T-helper 9 cell (primary cell): ENCODE measurements around the gene BCL2L14.
A peak's percentile ranks its signal among the peaks of the same experiment; 100 is the strongest.

ENCODE experiments used
- DNase-seq: peaks from one replicate; pipeline ENCODE4 v3.0.0-alpha.2; 2020

BCL2L14 gene

DNA sequence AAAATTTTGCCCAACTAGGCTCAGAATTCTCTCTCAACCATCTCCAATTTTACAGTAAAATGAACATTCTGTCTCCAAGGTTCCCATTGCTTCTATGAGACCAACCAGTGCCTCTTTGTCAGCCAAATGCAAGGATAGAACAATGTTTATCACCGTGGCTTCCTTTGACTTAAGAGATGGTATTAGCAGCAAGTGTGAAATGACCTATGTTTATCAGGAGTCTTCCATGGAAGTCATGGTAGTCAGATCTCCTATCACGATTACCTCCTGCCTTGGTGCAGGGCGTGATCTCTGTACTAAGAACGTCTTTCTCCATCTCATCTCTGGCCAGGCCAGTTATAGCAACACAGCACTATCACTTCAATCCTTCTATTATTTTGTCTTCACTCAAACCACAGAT lies 6.1 kb upstream of the BCL2L14 start:
- no peak for DNase-seq

DNA sequence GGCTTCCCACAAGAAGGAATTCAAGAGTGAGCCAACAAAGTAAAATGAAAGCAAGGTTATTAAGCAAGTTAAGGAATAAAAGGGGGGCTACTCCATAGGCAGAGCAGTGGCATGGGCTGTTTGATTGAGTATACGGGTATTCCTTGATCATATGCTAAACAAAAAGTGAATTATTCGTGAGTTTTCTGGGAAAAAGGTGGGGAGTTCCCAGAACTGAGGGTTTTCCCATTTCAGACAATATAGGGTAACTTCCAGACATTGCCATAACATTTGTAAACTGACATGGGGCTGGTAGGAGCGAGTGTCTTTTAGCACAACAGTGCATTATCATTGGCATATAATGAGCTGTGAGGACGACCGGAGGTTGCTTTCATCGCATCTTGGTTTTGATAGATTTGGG lies 2.0 kb upstream of the BCL2L14 start:
- no peak for DNase-seq

DNA sequence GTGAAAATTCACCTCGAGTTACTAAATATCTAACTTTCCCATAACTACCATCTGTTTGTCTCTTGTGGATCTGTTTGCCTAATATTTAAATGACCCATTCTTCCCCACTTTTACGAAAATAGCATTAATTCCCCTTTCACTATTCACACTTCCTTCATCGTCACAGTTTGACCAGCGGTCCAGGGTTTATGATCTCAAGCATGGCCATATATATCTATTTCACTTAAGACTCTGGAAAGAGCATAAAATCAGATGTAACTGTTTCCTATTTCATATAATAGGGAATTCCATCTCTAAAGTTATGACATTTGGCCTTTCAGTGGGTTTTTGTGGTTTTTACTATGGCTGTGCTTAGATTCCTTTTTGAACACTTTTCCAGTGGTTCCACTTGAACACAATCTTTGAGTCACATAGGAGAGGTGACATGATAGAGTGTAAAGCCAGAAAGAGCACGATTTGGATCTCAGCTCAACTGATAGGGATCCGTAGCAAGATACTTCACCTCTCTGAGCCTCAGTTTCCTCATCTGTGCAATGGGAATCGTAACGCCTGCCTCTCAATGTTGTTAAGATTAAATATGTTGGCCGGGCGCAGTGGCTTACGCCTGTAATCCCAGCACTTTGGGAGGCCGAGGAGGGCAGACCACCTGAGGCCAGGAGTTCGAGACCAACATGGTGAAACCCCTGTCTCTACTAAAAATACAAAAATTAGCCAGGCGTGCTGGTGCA lies 754 bp upstream of the BCL2L14 start:
- DNase-seq = no peak

GRCh38 chr12:12072064-12072760 lies 1.5 kb downstream of the BCL2L14 start:
- DNase-seq = peak; percentile 22

DNA sequence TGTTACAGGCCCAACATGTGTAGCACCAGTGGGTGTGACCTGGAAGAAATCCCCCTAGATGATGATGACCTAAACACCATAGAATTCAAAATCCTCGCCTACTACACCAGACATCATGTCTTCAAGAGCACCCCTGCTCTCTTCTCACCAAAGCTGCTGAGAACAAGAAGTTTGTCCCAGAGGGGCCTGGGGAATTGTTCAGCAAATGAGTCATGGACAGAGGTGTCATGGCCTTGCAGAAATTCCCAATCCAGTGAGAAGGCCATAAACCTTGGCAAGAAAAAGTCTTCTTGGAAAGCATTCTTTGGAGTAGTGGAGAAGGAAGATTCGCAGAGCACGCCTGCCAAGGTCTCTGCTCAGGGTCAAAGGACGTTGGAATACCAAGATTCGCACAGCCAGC lies 8.6 kb downstream of the BCL2L14 start:
- no peak for DNase-seq

DNA sequence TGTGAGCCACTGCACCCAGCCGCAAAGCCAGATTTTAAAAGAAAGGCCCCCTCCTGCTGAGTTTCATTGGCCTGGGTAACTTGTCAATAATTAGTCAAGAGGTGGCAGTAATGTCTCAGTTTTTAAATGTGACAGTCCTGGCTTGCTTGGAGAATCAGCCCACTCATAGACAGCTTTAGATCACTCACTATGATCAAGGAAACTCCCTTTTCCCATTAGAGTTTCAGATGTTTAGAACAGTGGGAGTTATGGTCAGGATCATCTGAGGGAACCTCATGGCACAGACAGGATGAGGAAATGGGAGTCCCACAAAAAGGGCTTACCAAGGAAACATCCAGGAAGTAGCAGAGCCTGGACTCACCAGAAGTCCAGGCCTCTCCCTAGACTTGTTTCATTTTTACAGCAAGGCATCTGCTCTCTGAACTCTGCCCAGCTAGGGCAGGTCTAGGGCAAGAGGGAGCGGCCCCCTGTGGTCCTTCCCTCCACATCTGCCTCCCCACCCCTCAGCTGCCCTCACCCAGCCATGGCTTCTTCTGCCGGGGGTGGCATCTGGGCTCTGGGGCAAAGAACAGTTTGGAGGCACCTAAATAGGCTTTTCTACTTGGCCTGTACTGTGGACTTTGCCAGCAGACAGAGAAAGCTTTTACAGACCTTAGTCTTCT lies 11.2 kb downstream of the BCL2L14 start:
- no peak for DNase-seq

DNA sequence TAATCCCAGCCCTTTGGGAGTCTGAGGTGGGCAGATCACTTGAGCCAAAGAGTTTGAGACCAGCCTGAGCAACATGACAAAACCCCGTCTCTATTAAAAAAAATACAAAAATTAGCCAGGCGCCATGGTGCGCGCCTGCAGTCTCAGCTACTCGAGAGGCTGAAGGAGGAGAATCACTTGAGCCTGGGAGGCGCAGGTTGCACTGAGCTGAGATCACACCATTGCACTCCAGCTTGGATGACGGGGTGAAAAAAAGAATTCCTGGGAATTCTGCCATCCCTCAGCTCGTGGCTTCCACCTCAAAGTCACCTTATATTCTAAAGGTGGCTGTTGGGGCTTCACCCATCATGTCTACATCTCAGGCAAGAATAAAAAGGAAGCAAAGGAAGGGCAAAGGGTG lies 12.9 kb downstream of the BCL2L14 start:
- no peak for DNase-seq

DNA sequence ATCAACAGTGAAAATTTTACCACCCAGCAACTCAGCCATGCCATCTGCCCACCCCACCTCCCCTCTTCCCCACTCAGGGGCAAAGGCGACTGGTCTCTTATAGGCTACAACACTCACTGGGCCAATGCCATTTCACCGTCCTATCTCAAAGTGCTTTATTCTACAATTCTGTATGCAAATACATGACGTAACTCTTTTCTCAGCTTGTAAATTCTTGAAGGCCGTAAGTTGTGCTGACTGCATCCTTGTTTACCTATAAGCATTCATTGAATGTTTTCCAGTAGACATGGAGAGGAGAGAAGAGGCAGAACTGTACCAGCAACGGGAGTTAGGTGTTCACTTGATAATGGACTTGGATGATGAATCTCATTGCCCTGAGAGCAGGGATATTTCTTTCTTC lies 15.6 kb downstream of the BCL2L14 start:
- DNase-seq = no peak

DNA sequence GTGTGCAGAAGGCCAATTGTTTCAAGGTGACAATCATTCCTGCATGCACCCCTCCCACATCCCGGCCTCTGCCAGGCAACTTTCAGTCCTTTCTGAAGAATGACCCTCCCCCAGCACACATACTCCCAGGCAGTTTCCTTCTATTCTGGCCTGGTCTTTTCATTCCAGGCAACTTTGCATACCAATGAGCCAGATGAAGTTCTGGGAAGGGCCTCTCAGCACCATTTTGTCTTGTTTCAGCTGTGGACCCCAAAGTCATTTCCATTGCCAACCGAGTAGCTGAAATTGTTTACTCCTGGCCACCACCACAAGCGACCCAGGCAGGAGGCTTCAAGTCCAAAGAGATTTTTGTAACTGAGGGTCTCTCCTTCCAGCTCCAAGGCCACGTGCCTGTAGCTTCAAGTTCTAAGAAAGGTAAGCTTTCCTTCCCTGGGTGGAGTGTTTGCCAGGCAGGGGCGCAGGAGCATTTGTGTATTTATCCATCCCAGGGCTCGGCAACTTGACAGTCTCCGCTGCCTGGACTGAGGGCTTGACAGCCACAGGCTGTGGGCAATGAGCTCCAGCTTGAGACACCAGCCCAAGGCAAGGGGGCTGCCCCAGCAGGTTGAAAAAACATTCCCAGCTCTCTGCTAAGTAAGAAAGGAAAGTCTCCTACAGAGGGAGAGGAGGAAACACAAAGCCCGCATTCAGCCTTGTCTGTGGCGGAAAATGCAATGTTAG lies 16.4 kb downstream of the BCL2L14 start:
- DNase-seq = no peak

DNA sequence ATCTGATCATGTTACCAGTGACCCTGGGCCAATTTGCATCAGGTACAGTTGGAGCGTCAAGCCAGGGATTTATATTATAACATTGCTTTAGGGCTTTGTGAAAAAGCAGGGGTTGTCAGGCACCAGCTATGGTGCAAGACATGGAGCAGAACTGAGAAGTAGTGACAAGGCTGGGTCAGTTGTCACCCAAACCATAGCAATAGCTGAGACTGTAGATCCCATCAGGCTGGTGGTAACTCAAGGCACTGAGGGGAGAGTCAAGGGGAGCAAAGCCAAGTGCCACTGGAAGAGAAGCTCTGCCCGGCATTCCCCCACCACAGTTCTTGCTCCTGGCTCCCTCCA lies 16.9 kb downstream of the BCL2L14 start:
- DNase-seq = no peak

DNA sequence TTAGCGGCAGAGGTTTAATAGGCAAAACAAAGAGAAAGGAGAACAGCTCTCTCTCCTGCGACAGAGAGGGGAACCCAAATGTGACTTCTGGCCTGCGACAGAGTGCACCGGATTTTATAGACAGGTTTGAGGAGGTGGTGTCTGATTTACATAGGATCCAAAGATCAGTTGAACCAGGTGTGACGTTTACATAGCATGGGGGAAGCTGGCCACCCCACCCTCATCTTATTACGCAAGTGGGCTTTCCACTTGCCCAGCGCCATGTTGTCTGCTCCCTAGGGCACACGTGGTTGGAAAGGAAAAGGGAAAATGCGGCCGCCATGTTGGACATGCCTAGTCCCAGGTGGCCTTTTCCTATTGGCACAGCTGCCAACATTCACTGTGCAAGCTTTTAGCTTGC lies 17.4 kb downstream of the BCL2L14 start:
- no peak for DNase-seq

GRCh38 chr12:12088761-12089160 lies 18.0 kb downstream of the BCL2L14 start:
- DNase-seq = no peak

- no peak for DNase-seq
These were observed 20.3 kb downstream of the BCL2L14 start for GRCh38 chr12:12091071-12091470.

DNA sequence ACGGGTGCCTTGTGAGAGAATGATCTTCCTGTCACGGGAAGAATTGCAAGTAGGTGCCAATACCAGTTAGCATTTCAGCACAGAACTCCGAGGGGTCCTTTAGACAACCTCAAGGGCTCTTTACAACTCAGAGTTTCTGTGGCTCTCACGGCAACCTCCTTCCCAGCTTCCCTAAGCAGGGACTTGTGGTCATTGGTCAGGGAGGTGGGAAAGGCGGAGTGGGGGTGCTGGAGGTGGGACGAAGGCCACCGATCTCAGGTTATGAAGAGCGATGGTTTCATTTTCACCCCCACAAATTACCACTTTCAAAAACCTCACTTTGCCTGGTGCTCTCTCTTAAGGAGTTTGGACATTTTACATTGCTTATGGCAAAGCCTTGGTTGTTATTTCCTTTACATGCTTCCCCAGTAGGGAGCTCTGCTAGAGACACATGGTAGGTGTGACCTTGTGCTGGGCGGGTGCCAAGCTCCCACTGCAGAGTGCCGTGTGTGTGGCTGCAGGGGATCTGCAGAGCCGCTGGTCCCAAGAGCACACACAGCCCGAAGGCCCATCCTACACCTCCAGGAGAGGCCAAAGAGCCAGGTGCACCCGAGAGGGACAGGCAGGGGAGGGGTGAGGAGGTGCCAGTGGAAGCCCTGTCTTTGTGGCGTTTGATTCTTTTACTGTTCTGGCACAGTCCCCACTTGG lies 21.4 kb downstream of the BCL2L14 start:
- DNase-seq = no peak

DNA sequence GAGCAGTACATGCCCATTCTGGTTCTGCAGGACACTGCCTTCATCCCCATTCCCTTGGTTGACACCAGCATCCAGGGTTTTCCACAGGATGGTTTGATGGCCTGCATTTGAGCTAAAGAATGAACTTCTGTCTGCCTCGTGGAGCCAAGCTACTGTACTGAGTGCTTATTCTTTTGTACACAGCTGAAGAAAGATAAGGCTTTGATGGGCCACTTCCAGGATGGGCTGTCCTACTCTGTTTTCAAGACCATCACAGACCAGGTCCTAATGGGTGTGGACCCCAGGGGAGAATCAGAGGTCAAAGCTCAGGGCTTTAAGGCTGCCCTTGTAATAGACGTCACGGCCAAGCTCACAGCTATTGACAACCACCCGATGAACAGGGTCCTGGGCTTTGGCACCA lies 23.7 kb downstream of the BCL2L14 start:
- DNase-seq = no peak

DNA sequence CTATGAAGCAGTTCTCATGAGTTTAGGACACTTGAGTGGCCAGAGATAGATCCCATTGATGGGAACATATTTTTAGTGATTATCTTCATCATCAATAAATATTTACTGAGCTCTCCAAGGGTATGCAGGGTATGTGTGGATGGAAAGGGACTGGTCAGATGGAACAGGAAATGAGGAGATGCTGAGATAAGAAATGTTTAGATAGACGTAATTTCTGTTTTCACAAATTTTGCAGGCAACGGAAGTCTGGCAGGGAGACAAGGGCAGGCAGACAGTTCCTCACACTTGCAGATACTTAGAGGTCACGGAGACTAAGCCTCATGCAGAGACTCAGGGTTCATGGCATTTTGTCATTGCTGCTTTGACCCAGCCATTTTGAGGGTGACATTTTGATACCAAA lies 24.3 kb downstream of the BCL2L14 start:
- no peak for DNase-seq

DNA sequence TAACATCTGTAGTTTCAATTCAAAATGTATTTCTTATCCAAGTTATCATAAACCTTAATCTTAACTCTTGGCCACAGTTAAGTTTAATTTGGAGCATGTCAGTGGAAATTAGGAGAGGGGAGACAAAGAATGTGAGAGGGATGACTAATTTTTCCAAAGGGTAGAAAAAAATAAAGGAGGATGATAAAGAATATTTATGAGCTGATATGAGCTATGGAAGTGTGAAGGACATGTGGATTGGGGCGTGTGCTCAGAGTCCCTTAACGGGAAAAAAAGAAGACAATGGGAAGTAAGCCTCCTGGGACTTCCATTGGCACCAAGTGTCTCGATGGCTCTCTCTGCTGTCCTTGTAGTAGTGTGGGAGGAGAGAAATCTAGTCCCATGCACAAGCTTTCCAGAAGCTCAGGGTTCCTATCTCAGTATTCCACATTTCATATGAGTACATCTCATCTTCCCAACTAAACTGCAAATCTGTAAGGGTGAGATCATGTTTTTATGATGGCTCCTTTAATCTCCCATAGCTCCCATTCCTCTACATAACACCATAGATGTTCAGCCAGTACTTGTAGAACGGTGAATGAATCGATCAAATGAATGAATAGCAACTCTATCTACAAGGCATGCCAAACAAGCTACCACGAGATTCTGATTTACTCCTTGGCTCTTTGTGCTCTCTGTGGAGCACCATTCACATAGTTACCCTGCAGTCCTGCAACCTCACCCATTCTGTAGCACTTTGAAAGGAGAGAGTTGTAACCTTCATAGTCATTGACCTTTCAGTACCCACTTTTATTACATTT lies 27.4 kb downstream of the BCL2L14 start:
- DNase-seq = no peak

- DNase-seq = no peak
These were observed 27.9 kb downstream of the BCL2L14 start for GRCh38 chr12:12098691-12099015.

DNA sequence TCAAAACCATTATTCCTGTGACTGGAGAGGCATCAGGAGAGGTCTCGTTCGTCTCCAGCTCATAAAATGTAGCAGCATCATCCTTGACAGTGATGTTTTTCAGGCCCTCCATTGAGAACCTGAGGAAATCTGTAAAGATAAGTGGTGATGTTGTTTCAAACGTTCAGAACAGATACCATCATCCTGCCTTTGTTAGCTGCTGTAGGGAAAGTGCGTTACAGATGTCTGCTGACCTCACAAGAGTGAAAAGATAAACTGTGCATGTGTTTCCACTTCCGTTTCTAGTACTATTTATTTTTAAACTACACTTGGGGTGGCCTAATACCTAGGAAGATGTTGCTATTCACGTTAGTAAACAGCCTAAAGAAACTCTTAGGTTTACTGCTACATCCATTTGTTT lies 28.4 kb downstream of the BCL2L14 start:
- DNase-seq = no peak

- DNase-seq = no peak
These were observed 36.9 kb downstream of the BCL2L14 start for GRCh38 chr12:12107678-12108077.

- no peak for DNase-seq
These were observed 37.8 kb downstream of the BCL2L14 start for GRCh38 chr12:12108441-12109058.
